AG09309 (cell line): ENCODE measurements around the gene HOGA1.

Experiments
- DNase-seq: peaks from one replicate; pipeline ENCODE4 v3.0.0-alpha.2; 2010; ENCODE audit warnings: low read depth
- H3K4me3 ChIP-seq: 2 replicates; pipeline ENCODE4 v1.5.1; 2011; ENCODE audit warnings: mild to moderate bottlenecking, low read depth, low read length, moderate library complexity; ENCODE audit not compliant: control insufficient read depth
- CTCF ChIP-seq: IDR thresholded peaks from 2 replicates; pipeline ENCODE4 v1.5.1; 2011; ENCODE audit warnings: mild to moderate bottlenecking, low read depth, low read length, inconsistent platforms; ENCODE audit not compliant: insufficient read depth, control insufficient read depth; ENCODE audit errors: missing control alignments

HOGA1 gene

GRCh38 chr10:97596101-97597082 lies 12.2 kb downstream of the HOGA1 start:
- peak; percentile 49 for DNase-seq
- H3K4me3 ChIP-seq: no peak overlapping the region
- no peak for TF ChIP-seq CTCF

GRCh38 chr10:97597778-97598177 lies 13.6 kb downstream of the HOGA1 start:
- no peak overlapping the region for H3K4me3 ChIP-seq
- no peak for DNase-seq
- TF ChIP-seq CTCF: no peak

- H3K4me3 ChIP-seq: no peak overlapping the region
- TF ChIP-seq CTCF: no peak
- DNase-seq: no peak
Measured at GRCh38 chr10:97598407-97599271, 14.4 kb downstream of the HOGA1 start.

- no peak for DNase-seq
- no peak for TF ChIP-seq CTCF
- H3K4me3 ChIP-seq: no peak overlapping the region
Measured at GRCh38 chr10:97599272-97599619, 15.1 kb downstream of the HOGA1 start.

GRCh38 chr10:97600616-97601015 lies 16.4 kb downstream of the HOGA1 start:
- no peak overlapping the region for H3K4me3 ChIP-seq
- TF ChIP-seq CTCF: no peak
- DNase-seq: no peak

GRCh38 chr10:97601268-97602215 lies 17.4 kb downstream of the HOGA1 start:
- TF ChIP-seq CTCF: no peak
- DNase-seq: no peak
- H3K4me3 ChIP-seq: no peak overlapping the region
